Astrocyte (in vitro differentiated cells and primary cell): ENCODE measurements around the gene MUC6. TPM values are rescaled to one million over a fixed set of nuclear protein-coding genes. Genes with fewer than 3 reads are reported as not detected.

Experiments
- DNase-seq: peaks from one replicate; pipeline ENCODE4 v3.0.0-alpha.2; 2010; ENCODE audit warnings: low read depth
- FAIRE-seq: peaks from 2 replicates; lab custom pipeline; 2011; peaks lifted over from hg19 to GRCh38; lab: Jason Lieb, UNC
- H2AFZ ChIP-seq: 2 replicates; pipeline ENCODE4 v1.6.0; 2012; ENCODE audit warnings: low read depth, low read length, inconsistent platforms
- H3K27ac ChIP-seq: 2 replicates; pipeline ENCODE4 v1.5.1; 2011; ENCODE audit warnings: low read depth, low read length, inconsistent platforms
- H3K27me3 ChIP-seq: 2 replicates; pipeline ENCODE4 v1.6.0; 2011; ENCODE audit warnings: low read length, inconsistent platforms; ENCODE audit not compliant: insufficient read depth
- H3K36me3 ChIP-seq: 2 replicates; pipeline ENCODE4 v1.5.1; 2011; ENCODE audit warnings: low read length, inconsistent platforms; ENCODE audit not compliant: insufficient read depth
- H3K4me1 ChIP-seq: 2 replicates; pipeline ENCODE4 v1.5.1; 2011; ENCODE audit warnings: low read length, inconsistent platforms; ENCODE audit not compliant: insufficient read depth
- H3K4me2 ChIP-seq: 2 replicates; pipeline ENCODE4 v1.6.0; 2012; ENCODE audit warnings: low read length, inconsistent platforms
- H3K4me3 ChIP-seq: 2 replicates; pipeline ENCODE4 v1.5.1; 2011; ENCODE audit warnings: low read depth, mild to moderate bottlenecking, low read length, inconsistent platforms; ENCODE audit not compliant: insufficient read depth
- H3K79me2 ChIP-seq: 2 replicates; pipeline ENCODE4 v1.6.0; 2012; ENCODE audit warnings: mild to moderate bottlenecking, low read length, inconsistent platforms; ENCODE audit not compliant: insufficient read depth
- H3K9ac ChIP-seq: 2 replicates; pipeline ENCODE4 v1.6.0; 2012; ENCODE audit warnings: mild to moderate bottlenecking, low read length, inconsistent platforms
- H3K9me3 ChIP-seq: 2 replicates; pipeline ENCODE4 v1.5.1; 2012; ENCODE audit warnings: low read depth, mild to moderate bottlenecking, low read length, inconsistent platforms; ENCODE audit not compliant: insufficient read depth
- H4K20me1 ChIP-seq: 2 replicates; pipeline ENCODE4 v1.6.0; 2012; ENCODE audit warnings: low read length, inconsistent platforms; ENCODE audit not compliant: insufficient read depth
- H3K27ac Mint-ChIP-seq: one replicate; pipeline ENCODE4 v1.8.0; 2021; ENCODE audit warnings: mild to moderate bottlenecking, mixed read lengths; ENCODE audit not compliant: unreplicated experiment
- H3K27me3 Mint-ChIP-seq: one replicate; pipeline ENCODE4 v1.8.0; 2021; ENCODE audit warnings: low read depth, mixed read lengths; ENCODE audit not compliant: unreplicated experiment
- H3K36me3 Mint-ChIP-seq: one replicate; pipeline ENCODE4 v1.8.0; 2021; ENCODE audit warnings: low read depth, mixed read lengths; ENCODE audit not compliant: unreplicated experiment
- H3K4me1 Mint-ChIP-seq: one replicate; pipeline ENCODE4 v1.8.0; 2021; ENCODE audit warnings: low read depth, mixed read lengths; ENCODE audit not compliant: unreplicated experiment
- H3K4me3 Mint-ChIP-seq: one replicate; pipeline ENCODE4 v1.8.0; 2021; ENCODE audit warnings: mild to moderate bottlenecking, moderate library complexity, mixed read lengths; ENCODE audit not compliant: unreplicated experiment
- H3K9me3 Mint-ChIP-seq: one replicate; pipeline ENCODE4 v1.8.0; 2021; ENCODE audit warnings: mild to moderate bottlenecking, mixed read lengths; ENCODE audit not compliant: unreplicated experiment
- EZH2 ChIP-seq: IDR thresholded peaks from 2 replicates; pipeline ENCODE4 v1.6.1; 2012; ENCODE audit warnings: mild to moderate bottlenecking, low read length, inconsistent platforms; ENCODE audit not compliant: insufficient read depth
- total RNA-seq: library from RNA; stranded (reverse); gene quantifications from 2 replicates; pipeline ENCODE4 v1.2.1, GENCODE V29; 2021
- TF ChIP-seq, protein P1 (sequence below): IDR thresholded peaks from 2 replicates; pipeline ENCODE4 v1.5.1; 2011; ENCODE audit warnings: low read depth, mild to moderate bottlenecking, inconsistent platforms, low read length, moderate library complexity; ENCODE audit not compliant: insufficient read depth

Gene MUC6
- total RNA-seq, 1 donor from 2014 or later, result not detected

GRCh38 chr11:1074244-1075221, 38.0 kb upstream of the MUC6 start, which contains the start of gene MUC2:
TSS of gene MUC2 (plus strand) at chr11:1074874.
- Mint-ChIP-seq H3K9me3 (no peaks in the 10 kb centered on the region), H3K27ac (no peak within 1 kb of the TSS), H3K4me3 (no peak within 1 kb of the TSS), H3K36me3 (no peaks in the 10 kb centered on the region), H3K4me1 (peaks cover 5% of the 10 kb centered on the region), H3K27me3 (peaks cover 4% of the 10 kb centered on the region)
- TF ChIP-seq EZH2, result no peak
- TF ChIP-seq, protein P1, sequence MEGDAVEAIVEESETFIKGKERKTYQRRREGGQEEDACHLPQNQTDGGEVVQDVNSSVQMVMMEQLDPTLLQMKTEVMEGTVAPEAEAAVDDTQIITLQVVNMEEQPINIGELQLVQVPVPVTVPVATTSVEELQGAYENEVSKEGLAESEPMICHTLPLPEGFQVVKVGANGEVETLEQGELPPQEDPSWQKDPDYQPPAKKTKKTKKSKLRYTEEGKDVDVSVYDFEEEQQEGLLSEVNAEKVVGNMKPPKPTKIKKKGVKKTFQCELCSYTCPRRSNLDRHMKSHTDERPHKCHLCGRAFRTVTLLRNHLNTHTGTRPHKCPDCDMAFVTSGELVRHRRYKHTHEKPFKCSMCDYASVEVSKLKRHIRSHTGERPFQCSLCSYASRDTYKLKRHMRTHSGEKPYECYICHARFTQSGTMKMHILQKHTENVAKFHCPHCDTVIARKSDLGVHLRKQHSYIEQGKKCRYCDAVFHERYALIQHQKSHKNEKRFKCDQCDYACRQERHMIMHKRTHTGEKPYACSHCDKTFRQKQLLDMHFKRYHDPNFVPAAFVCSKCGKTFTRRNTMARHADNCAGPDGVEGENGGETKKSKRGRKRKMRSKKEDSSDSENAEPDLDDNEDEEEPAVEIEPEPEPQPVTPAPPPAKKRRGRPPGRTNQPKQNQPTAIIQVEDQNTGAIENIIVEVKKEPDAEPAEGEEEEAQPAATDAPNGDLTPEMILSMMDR, result no peak
- Histone ChIP-seq H3K9ac (no peak within 1 kb of the TSS), H3K27me3 (no peaks in the 10 kb centered on the region), H3K9me3 (no peaks in the 10 kb centered on the region), H4K20me1 (no peaks in the 10 kb centered on the region), H3K79me2 (no peaks in the 10 kb centered on the region), H3K36me3 (no peaks in the 10 kb centered on the region), H3K27ac (no peak within 1 kb of the TSS), H3K4me2 (no peak within 1 kb of the TSS), H3K4me3 (no peak within 1 kb of the TSS), H2AFZ (peak within 1 kb of the TSS; percentile 18), H3K4me1 (peaks cover 20% of the 10 kb centered on the region)
- FAIRE-seq (no peak), DNase-seq (no peak)

- no peak for FAIRE-seq
These were observed 37.3 kb upstream of the MUC6 start for GRCh38 chr11:1073851-1074243.

More at GRCh38 chr11:1073851-1074243, 37.3 kb upstream of the MUC6 start:
- no peaks in the 10 kb centered on the region for H3K79me2 ChIP-seq
- no peaks in the 10 kb centered on the region for H3K36me3 ChIP-seq
- Mint-ChIP-seq H3K36me3 (no peaks in the 10 kb centered on the region), H3K27me3 (peaks cover 4% of the 10 kb centered on the region), H3K4me3 (no peak overlapping the region), H3K4me1 (peaks cover 5% of the 10 kb centered on the region), H3K27ac (no peak overlapping the region), H3K9me3 (no peaks in the 10 kb centered on the region)
- H3K9me3 ChIP-seq, result no peaks in the 10 kb centered on the region
- H2AFZ ChIP-seq, result peak overlapping the region; percentile 18
- H3K27me3 ChIP-seq, result no peaks in the 10 kb centered on the region
- H4K20me1 ChIP-seq, result no peaks in the 10 kb centered on the region
- no peak for TF ChIP-seq EZH2
- TF ChIP-seq, protein P1, result no peak
- no peak overlapping the region for H3K4me2 ChIP-seq
- no peak for DNase-seq
- no peak overlapping the region for H3K27ac ChIP-seq
- H3K9ac ChIP-seq, result no peak overlapping the region
- H3K4me3 ChIP-seq, result no peak overlapping the region
- H3K4me1 ChIP-seq, result peaks cover 20% of the 10 kb centered on the region
